ENCODE measurements around the gene TPST1.

- TF ChIP-seq CTCF (IDR thresholded peaks at IDR 0.05; ENCODE audit: insufficient read depth, low read depth, low read length) (no peak), EZH2 (IDR thresholded peaks at IDR 0.05; ENCODE audit: insufficient read depth, low read length) (no peak)
Observed at GRCh38 chr7:66403564-66403963, 198.4 kb downstream of the TPST1 start.

All from astrocyte (in vitro differentiated cells and primary cell).